Fibroblast of the aortic adventitia (primary cell): ENCODE results near the gene DCAF11. TPM values are rescaled to one million over a fixed set of nuclear protein-coding genes. Genes with fewer than 3 reads are reported as not detected.

Source experiments
- DNase-seq: peaks from one replicate; pipeline ENCODE4 v3.0.0-alpha.2; 2010; ENCODE audit warnings: low read depth
- H3K4me3 ChIP-seq: 2 replicates; pipeline ENCODE4 v1.5.1; 2011; ENCODE audit warnings: low read depth, mild to moderate bottlenecking, control low read depth, low read length, moderate library complexity
- total RNA-seq: library from RNA; depleted of rRNA; stranded (reverse); fragments of >200 nt; gene quantifications from 2 replicates; pipeline ENCODE4 v1.2.3, GENCODE V29; 2012; ENCODE audit warnings: low replicate concordance
- TF ChIP-seq, protein P1 (sequence below): IDR thresholded peaks from 2 replicates; pipeline ENCODE4 v1.5.1; 2011; ENCODE audit warnings: mild to moderate bottlenecking, low read length, control low read depth, inconsistent platforms; ENCODE audit not compliant: insufficient read depth

Gene DCAF11
- total RNA-seq, 1 donor: 44.6 TPM

DNA sequence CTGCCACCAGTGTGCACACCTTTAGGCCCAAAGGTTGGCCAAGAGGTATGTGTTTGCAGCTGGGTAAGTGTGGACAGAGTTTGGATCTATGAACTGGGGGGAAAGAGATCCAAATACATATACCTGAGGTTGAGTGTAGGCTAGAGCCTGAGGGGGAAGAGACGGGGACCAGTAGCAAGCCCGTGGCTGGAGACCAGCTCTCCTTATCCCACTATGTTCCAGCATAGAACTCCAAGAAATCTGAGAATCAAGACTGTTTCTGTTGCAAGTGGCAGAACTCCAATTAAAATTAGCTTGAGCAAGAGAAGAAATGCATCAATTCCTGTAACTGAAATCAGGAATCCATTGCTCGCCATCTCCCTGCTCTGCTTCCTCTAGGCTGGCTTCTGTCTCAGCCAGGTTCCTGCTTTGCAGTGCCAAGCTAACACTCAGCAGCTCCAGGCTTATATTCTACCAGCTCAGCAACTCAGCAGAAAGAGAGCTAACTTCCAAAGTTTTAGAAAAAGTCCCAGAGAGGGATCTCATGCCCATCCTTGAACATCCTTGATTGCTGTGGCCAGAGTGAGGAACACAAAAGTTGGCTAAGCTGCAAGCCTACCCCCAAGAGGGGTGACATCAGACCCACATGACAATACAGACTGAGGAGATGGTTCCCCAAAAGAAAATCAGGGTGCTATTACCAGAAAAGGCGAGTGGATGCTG, 21.9 kb upstream of the DCAF11 start:
- no peak overlapping the region for H3K4me3 ChIP-seq
- TF ChIP-seq, protein P1, sequence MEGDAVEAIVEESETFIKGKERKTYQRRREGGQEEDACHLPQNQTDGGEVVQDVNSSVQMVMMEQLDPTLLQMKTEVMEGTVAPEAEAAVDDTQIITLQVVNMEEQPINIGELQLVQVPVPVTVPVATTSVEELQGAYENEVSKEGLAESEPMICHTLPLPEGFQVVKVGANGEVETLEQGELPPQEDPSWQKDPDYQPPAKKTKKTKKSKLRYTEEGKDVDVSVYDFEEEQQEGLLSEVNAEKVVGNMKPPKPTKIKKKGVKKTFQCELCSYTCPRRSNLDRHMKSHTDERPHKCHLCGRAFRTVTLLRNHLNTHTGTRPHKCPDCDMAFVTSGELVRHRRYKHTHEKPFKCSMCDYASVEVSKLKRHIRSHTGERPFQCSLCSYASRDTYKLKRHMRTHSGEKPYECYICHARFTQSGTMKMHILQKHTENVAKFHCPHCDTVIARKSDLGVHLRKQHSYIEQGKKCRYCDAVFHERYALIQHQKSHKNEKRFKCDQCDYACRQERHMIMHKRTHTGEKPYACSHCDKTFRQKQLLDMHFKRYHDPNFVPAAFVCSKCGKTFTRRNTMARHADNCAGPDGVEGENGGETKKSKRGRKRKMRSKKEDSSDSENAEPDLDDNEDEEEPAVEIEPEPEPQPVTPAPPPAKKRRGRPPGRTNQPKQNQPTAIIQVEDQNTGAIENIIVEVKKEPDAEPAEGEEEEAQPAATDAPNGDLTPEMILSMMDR: no peak
- peak; percentile 66 for DNase-seq

DNA sequence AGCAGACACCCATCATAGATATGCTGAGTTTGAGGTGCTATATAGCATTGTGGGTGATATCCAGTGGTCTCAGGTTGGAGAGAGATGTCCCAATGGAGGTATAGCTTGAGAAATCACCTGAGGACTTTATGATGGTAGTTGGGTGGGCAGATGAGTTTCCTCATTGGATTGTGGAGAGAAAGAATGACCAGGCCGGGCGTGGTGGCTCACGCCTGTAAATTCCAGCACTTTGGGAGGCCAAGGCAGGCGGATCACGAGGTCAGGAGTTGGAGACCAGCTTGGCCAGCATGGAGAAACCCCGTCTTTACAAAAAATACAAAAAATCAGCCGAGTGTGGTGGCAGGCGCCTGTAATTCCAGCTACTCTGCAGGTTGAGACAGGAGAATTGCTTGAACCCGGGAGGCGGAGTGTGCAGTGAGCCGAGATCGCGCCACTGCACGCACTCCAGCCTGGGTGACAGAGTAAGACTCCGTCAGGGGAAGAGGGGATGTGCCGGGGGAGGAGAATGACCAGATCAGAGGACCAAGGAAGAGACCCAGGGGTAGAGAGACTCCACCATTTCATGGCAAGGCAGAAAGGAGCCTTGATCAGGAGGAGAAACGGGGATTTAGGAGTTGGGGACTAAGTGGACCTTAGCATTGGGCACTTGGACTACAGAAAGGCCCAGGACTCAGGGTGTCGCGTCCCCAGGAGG, 21.2 kb upstream of the DCAF11 start:
- no peak for DNase-seq
- H3K4me3 ChIP-seq: peak overlapping the region; percentile 87
- TF ChIP-seq, protein P1: no peak

DNA sequence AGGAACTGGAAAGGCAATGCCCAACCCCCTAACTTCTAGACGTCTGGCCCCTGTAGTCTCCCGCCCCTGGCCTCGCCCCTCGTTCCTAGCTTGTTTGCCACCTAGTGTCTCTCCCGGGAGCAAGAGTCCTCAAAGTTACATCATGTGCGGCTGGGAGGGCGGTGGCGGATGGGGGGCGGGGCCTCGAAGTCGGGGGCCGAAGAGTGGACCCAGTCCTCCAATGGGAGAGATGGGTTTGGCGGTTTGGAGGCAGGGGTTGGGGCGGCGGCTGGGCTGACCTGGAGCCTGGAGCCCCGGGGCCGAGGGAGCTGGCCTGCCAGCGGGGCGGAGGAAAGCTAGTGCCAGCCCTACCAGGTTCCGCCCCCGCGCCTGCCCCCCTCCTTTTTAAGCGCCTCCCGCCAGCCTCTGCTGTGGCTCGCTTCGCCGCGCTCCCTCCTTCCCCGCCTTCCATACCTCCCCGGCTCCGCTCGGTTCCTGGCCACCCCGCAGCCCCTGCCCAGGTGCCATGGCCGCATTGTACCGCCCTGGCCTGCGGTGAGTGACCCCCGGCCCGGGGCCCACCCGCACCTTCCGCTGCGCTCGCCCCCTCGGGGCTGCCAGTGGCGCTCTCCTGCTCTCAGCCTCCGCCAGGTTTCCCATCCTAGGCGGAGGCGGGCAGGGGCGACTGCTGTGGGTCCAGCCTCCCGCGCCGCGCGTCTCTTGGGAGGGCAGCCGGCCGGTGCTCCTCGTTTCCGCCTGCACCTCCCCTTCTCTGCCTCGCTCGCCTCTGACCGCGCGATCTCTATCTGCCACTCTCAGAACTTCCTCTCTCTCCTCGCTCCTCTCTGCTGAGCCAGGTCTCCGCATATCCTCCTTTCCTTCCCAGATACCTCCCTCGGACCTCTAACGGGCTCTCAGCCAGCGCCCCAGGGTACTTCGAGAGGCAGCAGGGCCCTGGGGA, 20.4 kb upstream of the DCAF11 start, which contains the start of gene PCK2:
PCK2 (plus strand) TSS at position 411 of the 940 bp plus-strand sequence; CDS start at position 506, 95 bp downstream.
- DNase-seq: peak; percentile 92
- peak within 1 kb of the TSS; percentile 87 for H3K4me3 ChIP-seq
- TF ChIP-seq, protein P1: no peak

DNA sequence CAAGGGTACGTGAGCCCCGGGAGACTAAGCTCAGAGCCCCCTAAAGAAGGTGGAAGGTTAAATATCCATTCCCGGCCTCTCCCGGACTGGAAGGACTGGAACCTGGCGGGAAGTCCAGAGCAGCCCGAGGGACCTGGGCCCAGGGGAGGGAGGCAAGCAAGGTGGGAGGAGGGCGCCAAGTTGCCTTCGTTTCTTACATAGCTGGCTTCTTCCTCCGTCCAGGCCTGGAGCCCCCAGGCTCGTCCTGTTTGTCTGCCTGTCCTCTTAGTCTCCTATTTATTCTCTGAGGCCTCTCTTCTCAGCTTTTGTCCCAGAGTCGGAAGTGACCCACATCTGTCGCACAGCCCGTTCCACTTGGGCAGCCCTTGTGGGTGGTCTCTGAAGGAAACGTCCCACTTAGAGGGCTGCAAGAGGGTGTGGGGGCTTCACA, 19.7 kb upstream of the DCAF11 start:
- TF ChIP-seq, protein P1: no peak
- peak; percentile 6 for DNase-seq
- peak overlapping the region; percentile 87 for H3K4me3 ChIP-seq

DNA sequence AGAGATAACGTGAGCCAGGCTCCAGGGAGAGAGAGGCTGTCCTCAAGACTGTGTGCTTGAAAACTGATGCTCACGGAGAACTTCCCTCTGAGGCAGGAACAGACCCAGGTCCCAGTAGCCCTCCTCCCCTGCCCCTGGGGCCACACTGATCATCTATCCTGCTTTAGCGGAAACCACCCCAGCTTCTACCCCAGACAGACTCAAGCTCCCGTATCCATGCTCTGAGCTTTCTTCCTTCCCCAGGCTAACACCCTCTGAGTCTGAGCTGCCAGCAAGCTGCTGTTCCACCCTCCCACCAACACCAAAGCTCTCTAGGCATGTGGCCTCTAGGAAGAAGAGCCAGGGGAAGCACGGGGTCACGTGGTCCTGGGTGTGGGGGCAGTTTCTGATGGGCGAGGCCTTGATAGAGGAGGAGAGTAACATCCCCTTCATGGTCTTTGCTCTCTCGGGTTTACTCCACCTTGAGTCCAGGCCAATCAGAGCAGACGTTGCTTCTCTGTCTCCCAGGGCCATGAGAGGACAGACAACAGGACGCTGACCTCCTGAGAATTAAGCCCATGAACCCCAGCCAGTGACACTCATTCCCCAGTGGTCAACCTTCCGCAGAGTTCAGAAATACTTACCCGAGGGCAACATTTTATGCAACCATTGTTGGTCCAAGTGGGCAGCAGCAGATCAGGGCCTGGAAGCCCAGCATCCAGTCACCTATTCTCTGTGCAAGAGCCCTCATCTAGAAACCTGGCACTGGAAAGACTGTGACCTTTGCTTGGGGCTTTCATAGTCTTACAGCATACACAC, 19.1 kb upstream of the DCAF11 start:
- TF ChIP-seq, protein P1: no peak
- H3K4me3 ChIP-seq: peak overlapping the region; percentile 87
- peak; percentile 72 for DNase-seq

DNA sequence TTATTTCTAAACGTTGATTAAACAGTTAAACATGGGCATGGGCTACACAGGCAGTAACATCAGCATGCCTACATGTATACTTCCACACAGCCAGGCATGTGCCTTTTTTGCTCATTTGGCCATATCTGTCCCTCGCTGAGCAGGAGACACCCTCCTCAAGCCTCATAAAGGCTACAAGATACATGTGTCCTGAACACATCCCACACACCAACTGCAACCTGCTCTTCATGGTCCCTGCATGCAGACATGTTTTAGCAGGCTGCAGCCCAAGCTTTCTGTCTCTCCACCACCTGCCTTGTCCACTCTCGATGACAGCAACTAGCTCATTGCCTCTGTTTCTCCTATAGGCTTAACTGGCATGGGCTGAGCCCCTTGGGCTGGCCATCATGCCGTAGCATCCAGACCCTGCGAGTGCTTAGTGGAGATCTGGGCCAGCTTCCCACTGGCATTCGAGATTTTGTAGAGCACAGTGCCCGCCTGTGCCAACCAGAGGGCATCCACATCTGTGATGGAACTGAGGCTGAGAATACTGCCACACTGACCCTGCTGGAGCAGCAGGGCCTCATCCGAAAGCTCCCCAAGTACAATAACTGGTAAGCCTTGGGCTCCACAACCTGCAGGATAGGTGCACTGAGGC, 17.9 kb upstream of the DCAF11 start:
- TF ChIP-seq, protein P1: no peak
- H3K4me3 ChIP-seq: no peak overlapping the region
- DNase-seq: no peak
